Measurements from ENCODE around the gene USP24. TPM values are rescaled to one million over a fixed set of nuclear protein-coding genes. Genes with fewer than 3 reads are reported as not detected.
"Not testable (repeated sequence)": the region's sequence is repeated elsewhere in the genome, so short reads cannot be mapped to it uniquely, and the experiment has no call there.

The USP24 gene
- total RNA-seq, 2 experiments from 2014 or later: 53.8 to 63.7 TPM

DNA sequence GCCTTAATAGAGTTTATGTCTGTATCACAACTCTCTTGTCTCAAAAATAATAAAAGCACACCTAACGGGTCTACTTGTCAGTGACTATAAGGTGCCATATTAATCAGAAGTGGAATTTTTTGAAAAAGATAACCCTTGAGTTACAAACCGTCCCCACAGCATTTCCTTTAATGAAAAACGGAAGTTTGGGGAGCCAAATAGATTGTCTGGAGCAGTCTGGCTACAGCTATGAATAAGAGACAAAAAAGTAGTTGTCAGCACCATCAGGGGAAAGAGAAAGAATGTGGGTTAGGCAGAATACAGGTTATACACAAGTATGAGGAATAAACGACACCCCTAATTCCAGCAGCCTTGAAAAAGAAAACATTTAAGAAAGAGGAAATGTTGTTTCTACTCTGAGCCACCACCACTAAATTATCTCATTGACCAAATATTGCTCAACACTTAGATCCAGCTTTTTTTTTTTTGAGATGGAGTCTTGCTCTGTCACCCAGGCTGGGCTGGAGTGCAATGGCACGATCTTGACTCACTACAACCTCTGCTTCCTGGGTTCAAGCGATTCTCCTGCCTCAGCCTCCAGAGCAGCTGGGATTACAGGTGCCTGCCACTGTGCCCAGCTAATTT, 29.4 kb upstream of the USP24 start:
- no peak overlapping the region for H3K4me3 Mint-ChIP-seq
- H3K36me3 Mint-ChIP-seq: no peaks in the 10 kb centered on the region
- no peak overlapping the region for H3K27ac Mint-ChIP-seq
- no peak for ATAC-seq (ENCODE audit: low read depth)
- DNase-seq: no peak
- peaks cover 4% of the 10 kb centered on the region for H3K4me1 Mint-ChIP-seq
- no peaks in the 10 kb centered on the region for H3K9me3 Mint-ChIP-seq
- H3K27me3 Mint-ChIP-seq: peaks cover 8% of the 10 kb centered on the region
- POLR2A ChIA-PET: no interaction called here

- Mint-ChIP-seq H3K36me3 (no peaks in the 10 kb centered on the region), H3K4me3 (no peak overlapping the region)
- POLR2A ChIA-PET: no interaction called here
These were observed 28.5 kb upstream of the USP24 start for GRCh38 chr1:55243655-55244054.

GRCh38 chr1:55239548-55239947, 24.4 kb upstream of the USP24 start:
- H3K4me1 Mint-ChIP-seq: peaks cover 1% of the 10 kb centered on the region
- H3K4me3 Mint-ChIP-seq: no peak overlapping the region
- H3K27me3 Mint-ChIP-seq: peaks cover 2% of the 10 kb centered on the region
- no peak overlapping the region for H3K27ac Mint-ChIP-seq
- no peaks in the 10 kb centered on the region for H3K36me3 Mint-ChIP-seq
- POLR2A ChIA-PET: interaction anchor here (0.6 kb wide), 1 partner anchor 11 kb away, joined by 4 read pairs; no protein-coding TSS in a partner anchor
- ATAC-seq (ENCODE audit: low read depth) (no peak), DNase-seq (no peak)
- no peaks in the 10 kb centered on the region for H3K9me3 Mint-ChIP-seq

More at GRCh38 chr1:55243655-55244054, 28.5 kb upstream of the USP24 start:
- H3K27me3 Mint-ChIP-seq: peaks cover 5% of the 10 kb centered on the region
- H3K4me1 Mint-ChIP-seq: peaks cover 4% of the 10 kb centered on the region
- H3K9me3 Mint-ChIP-seq: no peaks in the 10 kb centered on the region
- ATAC-seq (ENCODE audit: low read depth) (no peak), DNase-seq (no peak)
- no peak overlapping the region for H3K27ac Mint-ChIP-seq

DNA sequence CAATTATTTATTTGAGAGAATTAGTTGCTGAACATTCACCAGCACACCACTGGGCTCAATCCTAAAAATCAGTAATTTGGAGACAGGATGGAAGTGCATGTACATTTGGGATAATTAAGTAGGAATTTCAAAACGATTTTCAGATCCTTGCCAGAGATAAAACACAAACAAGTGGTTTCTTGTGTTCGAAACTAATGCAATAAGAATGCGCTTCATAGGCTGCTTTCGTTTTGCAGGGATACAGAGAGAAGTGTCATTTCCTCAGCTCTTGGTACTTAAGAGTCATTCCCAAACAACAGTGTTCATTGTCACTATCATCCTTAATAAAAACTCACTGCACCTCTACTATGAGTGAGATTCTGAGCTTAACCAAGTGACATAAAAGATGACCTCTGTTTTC, 20.6 kb upstream of the USP24 start:
- no peak overlapping the region for H3K4me3 Mint-ChIP-seq
- H3K27me3 Mint-ChIP-seq: peaks cover 7% of the 10 kb centered on the region
- DNase-seq (no peak), ATAC-seq (ENCODE audit: low read depth) (no peak)
- H3K27ac Mint-ChIP-seq: no peak overlapping the region
- H3K4me1 Mint-ChIP-seq: peaks cover 2% of the 10 kb centered on the region
- no peaks in the 10 kb centered on the region for H3K9me3 Mint-ChIP-seq
- POLR2A ChIA-PET: no interaction called here
- no peaks in the 10 kb centered on the region for H3K36me3 Mint-ChIP-seq

- no peak for DNase-seq
- Mint-ChIP-seq H3K9me3 (no peaks in the 10 kb centered on the region), H3K27me3 (peaks cover 11% of the 10 kb centered on the region), H3K36me3 (no peaks in the 10 kb centered on the region), H3K4me1 (peaks cover 2% of the 10 kb centered on the region), H3K4me3 (no peak overlapping the region), H3K27ac (no peak overlapping the region)
- ATAC-seq (ENCODE audit: low read depth): no peak
- POLR2A ChIA-PET: no interaction called here
These were observed 18.9 kb upstream of the USP24 start for GRCh38 chr1:55234016-55234415.

DNA sequence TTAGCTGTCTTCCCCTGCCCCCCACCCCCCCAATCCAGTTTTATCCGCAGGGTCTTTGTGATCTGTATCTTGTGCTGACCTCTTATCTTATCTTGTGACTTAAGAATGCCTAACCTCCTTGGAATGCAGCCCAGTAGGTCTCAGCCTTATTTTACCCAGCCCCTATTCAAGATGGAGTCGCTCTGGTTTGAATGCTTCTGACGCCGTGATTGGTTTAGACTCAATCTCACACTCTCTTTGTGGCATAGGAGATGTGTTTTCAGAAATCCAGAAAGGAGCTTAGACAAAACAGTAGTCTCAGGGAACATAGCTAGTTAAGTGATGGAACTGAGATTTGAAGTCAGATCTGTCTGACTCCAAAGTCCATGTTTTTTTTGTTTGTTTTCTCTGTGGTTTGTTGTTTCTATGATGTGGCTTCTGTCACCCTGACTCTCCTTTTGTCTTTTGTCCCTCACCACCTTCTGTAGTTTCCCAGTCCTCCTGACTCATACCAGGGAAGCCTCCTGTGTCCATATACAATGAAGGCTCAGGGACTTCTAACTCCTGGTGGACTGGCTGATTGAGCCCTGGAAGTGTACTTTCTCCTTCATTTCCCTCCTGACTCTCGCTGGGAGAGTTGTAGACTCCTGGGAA, 18.1 kb upstream of the USP24 start:
- H3K9me3 Mint-ChIP-seq: no peaks in the 10 kb centered on the region
- H3K4me1 Mint-ChIP-seq: peaks cover 2% of the 10 kb centered on the region
- no peak overlapping the region for H3K4me3 Mint-ChIP-seq
- POLR2A ChIA-PET: no interaction called here
- no peak for DNase-seq
- H3K36me3 Mint-ChIP-seq: no peaks in the 10 kb centered on the region
- no peak for ATAC-seq (ENCODE audit: low read depth)
- peak overlapping the region; percentile 54 for H3K27ac Mint-ChIP-seq
- peaks cover 11% of the 10 kb centered on the region for H3K27me3 Mint-ChIP-seq

DNA sequence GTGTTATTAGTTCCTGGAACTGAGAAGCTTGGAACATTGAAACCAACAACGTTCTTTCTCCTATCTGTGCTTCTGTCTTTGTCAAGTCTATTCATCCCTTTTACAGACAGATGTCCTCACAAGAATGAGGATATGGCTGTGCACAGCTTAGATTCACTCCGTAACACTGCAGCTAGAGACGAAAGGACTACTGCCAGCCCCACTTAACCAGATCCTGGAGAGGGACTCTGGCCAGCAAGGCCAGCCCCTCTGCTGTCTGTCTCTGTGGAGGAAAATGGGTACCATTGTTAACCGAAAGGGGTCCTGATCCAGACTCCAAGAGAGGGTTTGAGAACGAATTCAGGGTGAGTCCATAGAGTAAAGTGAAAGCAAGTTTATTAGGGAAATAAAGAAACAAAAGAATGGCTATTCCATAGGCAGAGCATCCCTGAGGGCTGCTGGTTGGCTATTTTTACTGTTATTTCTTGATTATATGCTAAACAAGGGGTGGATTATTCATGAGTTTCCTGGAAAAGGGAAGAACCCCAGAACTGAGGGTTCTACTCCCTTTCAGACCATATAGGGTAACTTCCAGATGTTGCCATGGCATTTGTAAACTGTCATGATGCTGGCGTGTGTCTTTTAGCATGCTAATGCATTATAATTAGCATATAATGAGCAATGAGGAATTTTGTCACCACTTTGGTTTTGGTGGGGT, 17.4 kb upstream of the USP24 start:
- no peaks in the 10 kb centered on the region for H3K9me3 Mint-ChIP-seq
- ATAC-seq (ENCODE audit: low read depth) (no peak), DNase-seq (no peak)
- H3K27me3 Mint-ChIP-seq: peaks cover 11% of the 10 kb centered on the region
- H3K27ac Mint-ChIP-seq: no peak overlapping the region
- H3K36me3 Mint-ChIP-seq: no peaks in the 10 kb centered on the region
- POLR2A ChIA-PET: no interaction called here
- H3K4me3 Mint-ChIP-seq: no peak overlapping the region
- peaks cover 2% of the 10 kb centered on the region for H3K4me1 Mint-ChIP-seq

DNA sequence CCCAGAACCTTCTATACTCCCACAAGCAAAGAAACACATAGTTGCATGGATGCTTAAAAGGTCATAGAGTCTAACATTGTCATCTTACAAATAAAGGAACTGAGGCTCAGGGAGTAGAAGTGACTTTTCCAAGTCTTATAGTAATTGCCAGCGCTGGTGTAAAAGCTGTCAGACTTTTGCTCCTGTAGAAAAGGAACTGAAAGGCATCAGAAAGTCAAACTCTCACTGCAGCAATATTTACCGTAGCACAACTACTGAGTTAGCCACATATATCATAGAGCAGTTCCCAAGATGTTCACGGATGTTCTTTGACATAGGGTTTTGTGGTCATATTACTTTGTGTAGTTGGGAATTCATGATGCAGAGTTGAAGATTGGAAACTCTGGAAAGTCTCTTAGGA, 16.6 kb upstream of the USP24 start:
- Mint-ChIP-seq H3K36me3 (peaks cover 2% of the 10 kb centered on the region), H3K4me3 (no peak overlapping the region), H3K27me3 (peaks cover 11% of the 10 kb centered on the region), H3K9me3 (peaks cover 2% of the 10 kb centered on the region), H3K4me1 (peaks cover 2% of the 10 kb centered on the region), H3K27ac (no peak overlapping the region)
- no peak for DNase-seq
- POLR2A ChIA-PET: no interaction called here
- no peak for ATAC-seq (ENCODE audit: low read depth)

DNA sequence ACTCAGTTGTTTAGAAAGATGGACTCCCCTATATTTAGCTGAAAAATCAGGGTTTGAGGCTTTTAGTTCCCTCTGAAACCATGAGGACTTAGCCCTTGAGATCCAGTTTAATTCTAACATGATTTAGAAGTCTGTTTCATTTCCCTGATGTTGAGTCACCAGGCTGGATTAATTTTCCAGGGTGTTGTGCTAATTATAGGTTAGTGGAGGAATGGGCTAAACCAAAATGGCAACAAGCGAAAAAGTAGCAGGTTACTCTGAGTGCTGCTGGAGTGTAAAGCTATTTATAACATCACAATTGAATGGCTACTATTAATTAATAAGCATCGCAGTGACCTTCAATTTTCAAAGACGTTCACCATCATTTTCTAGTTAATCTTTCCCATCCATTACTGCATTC, 15.5 kb upstream of the USP24 start:
- DNase-seq: no peak
- Mint-ChIP-seq H3K36me3 (peaks cover 2% of the 10 kb centered on the region), H3K9me3 (peaks cover 5% of the 10 kb centered on the region), H3K27me3 (peaks cover 11% of the 10 kb centered on the region), H3K4me3 (no peak overlapping the region), H3K4me1 (peaks cover 2% of the 10 kb centered on the region), H3K27ac (no peak overlapping the region)
- POLR2A ChIA-PET: no interaction called here
- no peak for ATAC-seq (ENCODE audit: low read depth)

DNA sequence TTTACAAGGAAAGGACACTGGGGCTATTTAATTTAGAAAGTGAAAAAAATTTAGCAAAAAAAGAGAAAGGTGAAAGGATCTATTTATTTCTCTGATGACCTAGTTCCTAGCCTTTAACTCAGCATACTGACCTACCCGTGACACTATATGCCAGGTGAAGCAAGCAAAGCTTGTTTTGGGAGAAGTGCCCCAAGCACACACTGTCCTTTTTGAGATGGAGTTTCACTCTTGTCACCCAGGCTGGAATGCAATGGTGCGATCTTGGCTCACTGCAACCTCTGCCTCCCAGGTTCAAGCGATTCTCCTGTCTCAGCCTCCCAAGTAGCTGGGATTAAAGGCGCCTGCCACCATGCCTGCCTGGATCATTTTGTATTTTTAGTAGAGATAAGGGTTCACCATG, 14.6 kb upstream of the USP24 start:
- DNase-seq; H3K27ac Mint-ChIP-seq; POLR2A ChIA-PET; H3K36me3 Mint-ChIP-seq; H3K9me3 Mint-ChIP-seq; ATAC-seq (ENCODE audit: low read depth); H3K4me1 Mint-ChIP-seq; H3K4me3 Mint-ChIP-seq: not testable (repeated sequence)
- H3K27me3 Mint-ChIP-seq: peaks cover 11% of the 10 kb centered on the region

- Mint-ChIP-seq H3K27me3 (no peaks in the 10 kb centered on the region), H3K4me1 (no peaks in the 10 kb centered on the region), H3K9me3 (peaks cover 9% of the 10 kb centered on the region), H3K27ac (no peak overlapping the region), H3K4me3 (no peak overlapping the region), H3K36me3 (peaks cover 2% of the 10 kb centered on the region)
- DNase-seq (no peak), ATAC-seq (ENCODE audit: low read depth) (no peak)
- POLR2A ChIA-PET: no interaction called here
These were observed 10.1 kb upstream of the USP24 start for GRCh38 chr1:55225228-55225627.

- peaks cover 2% of the 10 kb centered on the region for H3K36me3 Mint-ChIP-seq
- H3K4me3 Mint-ChIP-seq: no peak overlapping the region
- H3K27ac Mint-ChIP-seq: no peak overlapping the region
- ATAC-seq (ENCODE audit: low read depth) (no peak), DNase-seq (no peak)
- no peaks in the 10 kb centered on the region for H3K27me3 Mint-ChIP-seq
- H3K9me3 Mint-ChIP-seq: peaks cover 9% of the 10 kb centered on the region
- H3K4me1 Mint-ChIP-seq: no peaks in the 10 kb centered on the region
- POLR2A ChIA-PET: no interaction called here
These were observed 9.6 kb upstream of the USP24 start for GRCh38 chr1:55224729-55225128.

- Mint-ChIP-seq H3K27me3 (no peaks in the 10 kb centered on the region), H3K36me3 (no peaks in the 10 kb centered on the region), H3K9me3 (peaks cover 7% of the 10 kb centered on the region), H3K4me1 (peaks cover 9% of the 10 kb centered on the region), H3K27ac (no peak overlapping the region), H3K4me3 (no peak overlapping the region)
- POLR2A ChIA-PET: no interaction called here
- ATAC-seq (ENCODE audit: low read depth) (no peak), DNase-seq (no peak)
These were observed 7.0 kb upstream of the USP24 start for GRCh38 chr1:55222152-55222551.

Measured in activated naive CD8-positive, alpha-beta T cell treated with anti-CD3 and anti-CD28 coated beads, Interleukin-2, amount 10 ng/mL, durations not matched to agents 7 days and 5 days (primary cell).